22Rv1 (cell line): ENCODE data around the gene TGIF1.

ENCODE experiments used
- CTCF ChIP-seq: fragments of 450-650 bp; IDR thresholded peaks from 2 replicates; pipeline ENCODE4 v1.5.1; 2017; ENCODE audit warnings: mild to moderate bottlenecking
- ZFX ChIP-seq: fragments of 450-650 bp; IDR thresholded peaks from 2 replicates; pipeline ENCODE4 v1.6.1; 2017; ENCODE audit warnings: antibody characterized with exemption, borderline replicate concordance

GRCh38 chr18:3440341-3440740, 9.6 kb upstream of the TGIF1 start:
- no peak for TF ChIP-seq CTCF
- TF ChIP-seq ZFX, result no peak
